HG03139 (cell line): ENCODE results near the gene TMEM132D.
"Not testable (repeated sequence)": the region's sequence is repeated elsewhere in the genome, so short reads cannot be mapped to it uniquely, and the experiment has no call there.

Experiments
- ATAC-seq: cut with Tn5 transposase; IDR thresholded peaks from one replicate; pipeline ENCODE4 v1.9.1; 2021; ENCODE audit not compliant: unreplicated experiment

The TMEM132D gene

GRCh38 chr12:129903956-129904829 is at the start of gene TMEM132D:
TMEM132D (minus strand) TSS chr12:129904025.
- no peak for ATAC-seq

GRCh38 chr12:129949651-129950050 is 45.8 kb upstream of the TMEM132D start:
- no peak for ATAC-seq

- ATAC-seq, result no peak
Observed at GRCh38 chr12:129941618-129942017, 37.8 kb upstream of the TMEM132D start.

- no peak for ATAC-seq
Observed at GRCh38 chr12:129938089-129938488, 34.3 kb upstream of the TMEM132D start.

- ATAC-seq, result no peak
Observed at GRCh38 chr12:129937426-129937825, 33.6 kb upstream of the TMEM132D start.

GRCh38 chr12:129928643-129929042 is 24.8 kb upstream of the TMEM132D start:
- ATAC-seq, result no peak

- no peak for ATAC-seq
Observed at GRCh38 chr12:129927316-129927900, 23.6 kb upstream of the TMEM132D start.

- ATAC-seq, result no peak
Observed at GRCh38 chr12:129911428-129912049, 7.7 kb upstream of the TMEM132D start.

- no peak for ATAC-seq
Observed at GRCh38 chr12:129909051-129910020, 5.5 kb upstream of the TMEM132D start.

- ATAC-seq, result no peak
Observed at GRCh38 chr12:129903092-129903945, 506 bp downstream of the TMEM132D start.

- ATAC-seq, result no peak
Observed at GRCh38 chr12:129902371-129903091, 1.3 kb downstream of the TMEM132D start.

- no peak for ATAC-seq
Observed at GRCh38 chr12:129901254-129901653, 2.6 kb downstream of the TMEM132D start.

GRCh38 chr12:129900306-129900705 is 3.5 kb downstream of the TMEM132D start:
- ATAC-seq, result no peak

- ATAC-seq, result not testable (repeated sequence)
Observed at GRCh38 chr12:129899045-129899444, 4.8 kb downstream of the TMEM132D start.

GRCh38 chr12:129893691-129894090 is 10.1 kb downstream of the TMEM132D start:
- no peak for ATAC-seq

- ATAC-seq, result no peak
Observed at GRCh38 chr12:129887101-129887500, 16.7 kb downstream of the TMEM132D start.

- no peak for ATAC-seq
Observed at GRCh38 chr12:129886541-129886940, 17.3 kb downstream of the TMEM132D start.

GRCh38 chr12:129885287-129885686 is 18.5 kb downstream of the TMEM132D start:
- ATAC-seq, result no peak

GRCh38 chr12:129877411-129877810 is 26.4 kb downstream of the TMEM132D start:
- ATAC-seq, result no peak
